Stimulated activated CD4-positive, alpha-beta T cell treated with anti-CD3 and anti-CD28 coated beads, Interleukin-1b, Interleukin-23, amount 100 ng/mL, for 48 hours (primary cell): ENCODE data around the gene PTEN.
"Not testable (repeated sequence)": the region's sequence is repeated elsewhere in the genome, so short reads cannot be mapped to it uniquely, and the experiment has no call there.

Source experiments
- DNase-seq: peaks from one replicate; pipeline ENCODE4 v3.0.0-alpha.2; 2020

The PTEN gene

DNA sequence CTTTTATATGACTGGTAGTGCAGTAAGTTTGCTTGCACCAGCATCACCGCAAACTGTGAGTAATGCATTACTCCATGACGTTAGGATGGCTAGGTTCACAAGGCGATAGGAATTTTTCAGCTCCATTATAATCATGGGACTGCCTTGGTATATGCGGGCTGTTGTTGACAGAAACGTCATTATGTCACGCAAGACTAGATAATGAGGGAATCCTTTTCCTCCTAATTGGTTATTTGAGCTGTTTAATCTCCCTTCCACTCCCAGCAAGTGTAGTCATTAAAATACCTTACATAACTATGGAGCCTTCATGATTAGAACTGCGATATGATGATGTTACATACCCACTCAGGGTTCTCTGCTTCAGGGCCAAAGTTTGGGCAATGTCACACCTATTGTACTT lies 17.4 kb upstream of the PTEN start:
- no peak for DNase-seq

- not testable (repeated sequence) for DNase-seq
Observed at GRCh38 chr10:87846711-87847110, 16.7 kb upstream of the PTEN start.

GRCh38 chr10:87847550-87847949 lies 15.9 kb upstream of the PTEN start:
- no peak for DNase-seq

DNA sequence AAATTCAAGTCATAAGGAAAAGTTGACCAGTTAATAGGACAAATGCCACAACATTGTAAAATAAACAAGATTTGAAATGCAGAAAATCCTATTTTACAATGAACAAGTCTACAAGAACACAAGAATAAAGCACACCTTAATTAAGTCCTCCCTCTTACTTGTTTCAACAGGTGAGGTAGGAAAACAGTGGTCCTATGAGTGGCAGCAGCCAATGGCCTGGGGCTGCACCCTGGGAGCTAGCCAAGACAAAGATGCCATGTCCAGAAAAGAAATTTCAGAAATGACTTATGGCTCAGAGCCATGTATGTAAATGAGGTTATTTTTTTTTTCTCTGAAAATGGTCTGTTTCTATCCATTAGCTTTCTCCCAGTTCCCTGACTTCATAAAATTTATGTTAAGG lies 14.4 kb upstream of the PTEN start:
- DNase-seq: no peak

DNA sequence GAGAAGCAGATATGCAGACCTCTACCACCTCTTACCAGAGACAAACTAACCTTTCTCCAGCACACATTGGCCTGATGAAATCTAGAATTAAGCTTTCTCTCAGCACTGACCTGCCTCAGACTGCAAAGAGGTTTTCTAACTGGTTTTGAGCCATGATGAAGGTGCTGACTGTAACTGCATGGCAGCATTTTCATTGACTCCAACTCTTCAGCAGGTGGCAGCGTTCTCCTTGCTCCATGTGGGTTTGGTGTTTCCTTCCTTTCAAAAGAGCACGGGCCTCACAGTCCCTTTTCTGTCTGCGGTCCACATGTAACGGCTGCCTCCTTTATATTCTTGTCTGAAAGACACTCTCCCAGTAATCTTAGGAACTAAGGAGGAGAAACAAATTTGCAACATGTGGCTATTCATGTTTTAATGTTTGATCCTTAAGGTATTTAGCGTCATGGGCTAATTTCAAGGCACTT lies 12.7 kb upstream of the PTEN start:
- DNase-seq: peak; percentile 39

- no peak for DNase-seq
Observed at GRCh38 chr10:87852089-87852488, 11.3 kb upstream of the PTEN start.

DNA sequence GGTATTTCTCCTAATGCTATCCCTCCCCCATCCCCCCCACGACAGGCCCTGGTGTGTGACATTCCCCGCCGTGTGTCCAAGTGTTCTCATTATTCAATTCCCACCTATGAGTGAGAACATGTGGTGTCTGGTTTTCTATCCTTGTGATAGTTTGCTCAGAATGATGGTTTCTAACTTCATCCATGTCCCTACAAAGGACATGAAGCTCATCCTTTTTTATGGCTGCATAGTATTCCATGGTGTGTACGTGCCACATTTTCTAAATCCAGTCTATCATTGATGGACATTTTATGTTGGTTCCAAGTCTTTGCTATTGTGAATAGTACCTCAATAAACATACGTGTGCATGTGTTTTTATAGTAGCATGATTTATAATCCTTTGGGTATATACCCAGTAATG lies 8.2 kb upstream of the PTEN start:
- DNase-seq: not testable (repeated sequence)

GRCh38 chr10:87855665-87856064 lies 7.8 kb upstream of the PTEN start:
- not testable (repeated sequence) for DNase-seq

- no peak for DNase-seq
Observed at GRCh38 chr10:87860156-87860795, 3.1 kb upstream of the PTEN start.

DNA sequence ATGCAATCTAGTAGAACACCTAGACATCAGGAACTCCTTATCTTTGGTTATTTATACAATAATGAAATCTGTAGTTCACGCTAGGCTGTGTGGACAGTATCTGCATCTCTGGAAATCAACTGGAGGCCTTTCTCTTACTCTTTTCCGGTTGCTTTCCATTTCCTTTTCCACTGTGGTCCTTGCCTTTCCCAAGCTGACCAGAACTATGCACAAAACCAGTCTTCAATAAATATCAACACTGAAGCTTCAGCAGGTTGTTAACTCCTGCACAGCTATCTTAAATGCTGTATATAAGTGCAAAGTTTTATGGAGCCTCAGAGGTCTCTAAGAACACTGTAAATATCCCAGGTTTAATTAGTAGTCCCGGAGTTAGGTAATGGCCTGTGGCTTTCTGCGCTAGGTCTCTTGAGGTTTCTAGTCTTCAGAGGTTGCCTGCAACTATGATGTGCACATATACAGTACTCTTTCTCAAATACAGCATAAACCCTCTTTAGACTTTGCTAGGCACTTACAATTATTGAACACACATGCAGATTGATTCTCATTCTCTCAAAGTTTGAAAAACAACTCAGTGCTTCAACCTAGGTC lies 2.5 kb upstream of the PTEN start:
- DNase-seq: no peak

DNA sequence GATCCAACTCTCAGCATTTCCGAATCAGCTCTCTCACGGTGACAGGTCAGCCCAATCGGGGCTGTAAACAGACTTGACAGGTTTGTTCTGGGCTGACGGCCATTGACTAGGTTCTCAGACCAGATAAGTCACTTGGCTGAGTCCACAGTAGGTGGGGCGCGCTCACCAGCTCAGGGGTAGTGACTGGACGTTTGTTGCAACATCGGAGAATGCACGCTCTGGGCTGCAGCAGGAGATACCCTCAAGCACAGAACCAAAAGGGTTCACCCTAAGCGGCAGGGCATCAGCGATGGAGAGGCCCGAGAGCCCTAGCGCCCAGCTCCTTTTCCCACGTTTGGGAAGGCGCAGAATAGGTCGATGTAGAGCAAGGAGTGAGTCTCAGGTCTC lies 1.9 kb upstream of the PTEN start:
- peak; percentile 14 for DNase-seq

DNA sequence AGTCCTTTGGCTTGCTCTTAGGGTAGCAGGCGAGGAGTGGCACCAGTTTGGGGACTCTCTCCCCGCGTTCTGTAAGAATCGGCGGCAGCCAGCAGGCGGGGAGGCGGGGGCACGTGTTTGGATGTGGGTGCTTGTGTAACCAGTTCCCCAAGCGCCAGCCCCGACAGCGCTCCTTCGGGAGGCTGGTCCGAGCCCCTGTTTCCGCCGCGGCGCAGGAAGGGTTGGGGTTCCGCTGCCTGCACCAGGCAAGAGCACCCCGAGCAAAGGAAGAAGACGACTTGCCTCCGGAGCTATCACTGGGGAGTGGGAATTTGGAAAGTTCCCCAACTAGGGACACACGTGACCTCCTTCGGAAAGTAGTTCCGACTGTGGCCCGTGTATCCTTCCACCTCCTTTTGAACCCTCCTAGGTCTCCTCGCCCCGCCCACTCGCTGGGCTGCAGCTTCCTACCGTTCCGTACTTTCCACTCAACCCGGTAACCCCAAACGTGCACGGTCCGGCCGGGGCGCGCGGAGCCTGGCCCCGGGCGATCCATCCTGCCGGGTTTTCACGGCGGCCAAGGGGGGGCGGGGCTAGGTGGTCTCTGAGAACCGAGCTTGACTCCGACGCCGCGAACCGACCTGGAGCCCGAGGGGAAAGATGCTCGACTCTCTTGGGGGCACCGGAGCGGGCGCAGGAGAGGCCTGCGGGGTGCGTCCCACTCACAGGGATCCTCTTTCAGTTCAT lies 1.3 kb upstream of the PTEN start:
- DNase-seq: peak; percentile 95

DNA sequence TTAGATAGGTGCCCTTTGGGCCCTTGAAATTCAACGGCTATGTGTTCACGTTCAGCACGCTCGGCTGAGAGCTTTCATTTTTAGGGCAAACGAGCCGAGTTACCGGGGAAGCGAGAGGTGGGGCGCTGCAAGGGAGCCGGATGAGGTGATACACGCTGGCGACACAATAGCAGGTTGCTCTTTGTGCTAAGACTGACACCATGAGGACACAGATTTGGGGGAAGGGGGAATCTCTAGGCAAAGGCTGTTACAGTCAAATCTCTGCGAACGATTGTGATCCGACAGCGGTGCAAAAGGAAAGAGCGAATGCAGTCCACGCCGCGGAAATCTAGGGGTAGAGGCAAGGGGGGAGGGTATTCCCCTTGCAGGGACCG lies 759 bp upstream of the PTEN start:
- peak; percentile 73 for DNase-seq

DNA sequence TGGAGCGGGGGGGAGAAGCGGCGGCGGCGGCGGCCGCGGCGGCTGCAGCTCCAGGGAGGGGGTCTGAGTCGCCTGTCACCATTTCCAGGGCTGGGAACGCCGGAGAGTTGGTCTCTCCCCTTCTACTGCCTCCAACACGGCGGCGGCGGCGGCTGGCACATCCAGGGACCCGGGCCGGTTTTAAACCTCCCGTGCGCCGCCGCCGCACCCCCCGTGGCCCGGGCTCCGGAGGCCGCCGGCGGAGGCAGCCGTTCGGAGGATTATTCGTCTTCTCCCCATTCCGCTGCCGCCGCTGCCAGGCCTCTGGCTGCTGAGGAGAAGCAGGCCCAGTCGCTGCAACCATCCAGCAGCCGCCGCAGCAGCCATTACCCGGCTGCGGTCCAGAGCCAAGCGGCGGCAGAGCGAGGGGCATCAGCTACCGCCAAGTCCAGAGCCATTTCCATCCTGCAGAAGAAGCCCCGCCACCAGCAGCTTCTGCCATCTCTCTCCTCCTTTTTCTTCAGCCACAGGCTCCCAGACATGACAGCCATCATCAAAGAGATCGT lies 598 bp downstream of the PTEN start:
- DNase-seq: peak; percentile 20

DNA sequence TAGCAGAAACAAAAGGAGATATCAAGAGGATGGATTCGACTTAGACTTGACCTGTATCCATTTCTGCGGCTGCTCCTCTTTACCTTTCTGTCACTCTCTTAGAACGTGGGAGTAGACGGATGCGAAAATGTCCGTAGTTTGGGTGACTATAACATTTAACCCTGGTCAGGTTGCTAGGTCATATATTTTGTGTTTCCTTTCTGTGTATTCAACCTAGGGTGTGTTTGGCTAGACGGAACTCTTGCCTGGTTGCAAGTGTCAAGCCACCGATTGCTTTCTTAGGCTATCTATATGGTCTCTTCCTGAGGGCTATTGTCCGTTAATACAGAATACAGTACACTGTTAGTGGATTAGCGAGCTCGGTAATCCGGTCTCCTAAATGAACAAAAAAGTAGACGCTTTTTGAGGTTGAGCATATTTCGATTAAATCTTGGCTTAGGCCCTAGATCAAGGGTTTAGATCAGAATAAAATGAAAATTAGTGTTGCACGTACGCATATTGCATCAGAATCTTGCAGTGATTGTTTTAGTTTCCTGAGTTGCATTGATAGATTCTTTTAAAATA lies 1.2 kb downstream of the PTEN start:
- no peak for DNase-seq

GRCh38 chr10:87865241-87865881 lies 1.9 kb downstream of the PTEN start:
- no peak for DNase-seq

- no peak for DNase-seq
Observed at GRCh38 chr10:87866412-87866974, 3.1 kb downstream of the PTEN start.

GRCh38 chr10:87867453-87867852 lies 4.0 kb downstream of the PTEN start:
- no peak for DNase-seq

- no peak for DNase-seq
Observed at GRCh38 chr10:87868277-87868676, 4.9 kb downstream of the PTEN start.

DNA sequence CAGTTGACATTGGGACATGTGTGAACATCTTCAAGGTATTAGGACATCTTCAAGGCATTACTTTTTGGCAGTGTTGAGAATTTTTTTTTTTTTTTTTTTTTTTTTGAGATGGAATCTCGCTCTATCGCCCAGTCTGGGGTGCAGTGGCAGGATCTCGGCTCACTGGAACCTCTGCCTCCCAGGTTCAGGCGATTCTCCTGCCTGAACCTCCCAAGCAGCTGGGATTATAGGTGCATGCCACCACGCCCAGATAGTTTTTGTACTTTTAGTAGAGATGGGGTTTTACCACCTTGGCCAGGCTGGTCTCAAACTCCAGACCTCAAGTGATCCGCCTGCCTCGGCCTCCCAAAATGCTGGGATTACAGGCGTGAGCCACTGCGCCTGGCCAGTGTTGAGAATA lies 5.7 kb downstream of the PTEN start:
- DNase-seq: not testable (repeated sequence)

DNA sequence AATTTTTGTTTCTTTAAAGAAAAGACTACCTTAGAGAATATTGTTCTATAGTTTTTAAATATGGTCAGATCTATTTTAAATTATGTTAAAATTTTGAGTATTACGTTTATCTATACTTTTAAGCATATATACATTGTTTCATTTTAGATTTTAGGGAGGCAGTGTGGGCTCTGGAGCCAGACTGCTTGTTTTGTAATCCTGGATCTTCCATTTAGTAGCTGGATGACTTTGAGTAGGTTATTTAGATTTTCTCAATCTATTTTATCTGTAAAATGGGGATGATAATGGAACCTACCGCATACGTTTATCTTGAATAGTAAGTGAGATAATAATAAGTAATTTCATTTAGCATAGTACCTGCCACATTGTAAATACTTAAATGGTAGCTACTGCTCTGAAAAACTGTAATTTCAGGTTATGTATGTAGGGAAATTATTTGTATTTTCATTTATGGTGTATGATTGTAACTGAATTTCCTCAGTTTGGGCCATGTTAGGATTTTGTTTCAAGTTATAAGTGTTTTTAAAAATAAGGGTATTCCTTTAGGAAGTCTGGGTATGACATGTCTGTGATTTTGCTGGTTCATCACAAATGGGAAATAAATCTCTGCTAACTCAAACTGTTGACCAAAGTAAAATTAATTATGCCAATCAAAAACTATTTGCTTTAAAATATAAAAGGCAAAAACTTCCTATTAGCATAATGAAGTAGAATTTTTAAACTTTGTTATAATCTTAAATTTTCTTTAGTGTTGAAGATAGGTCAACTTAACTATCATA lies 6.5 kb downstream of the PTEN start:
- DNase-seq: no peak

GRCh38 chr10:87872828-87873227 lies 9.4 kb downstream of the PTEN start:
- no peak for DNase-seq
